Transverse colon (tissue), 3 donors: ENCODE measurements around the gene ZNF526.

Experiments used
- POLR2A ChIP-seq: fragments of 450-650 bp; IDR thresholded peaks from one replicate; pipeline ENCODE4 v1.6.1; 2016; ENCODE audit warnings: antibody characterized with exemption, mild to moderate bottlenecking, moderate library complexity
- TF ChIP-seq, protein P1 (sequence below), 5 experiments: fragments of 200-600 bp in 3 of 5; fragments of 450-650 bp in 2 of 5; sonication (generic) in 3 of 5; IDR thresholded peaks; 1 replicate in 2 of 5; 2 replicates in 3 of 5; pipeline ENCODE4 v1.5.1; 2016 to 2017; ENCODE audit warnings: antibody characterized with exemption in 5 of 5, inconsistent platforms in 3 of 5, mild to moderate bottlenecking in 2 of 5, moderate library complexity in 1 of 5

DNA sequence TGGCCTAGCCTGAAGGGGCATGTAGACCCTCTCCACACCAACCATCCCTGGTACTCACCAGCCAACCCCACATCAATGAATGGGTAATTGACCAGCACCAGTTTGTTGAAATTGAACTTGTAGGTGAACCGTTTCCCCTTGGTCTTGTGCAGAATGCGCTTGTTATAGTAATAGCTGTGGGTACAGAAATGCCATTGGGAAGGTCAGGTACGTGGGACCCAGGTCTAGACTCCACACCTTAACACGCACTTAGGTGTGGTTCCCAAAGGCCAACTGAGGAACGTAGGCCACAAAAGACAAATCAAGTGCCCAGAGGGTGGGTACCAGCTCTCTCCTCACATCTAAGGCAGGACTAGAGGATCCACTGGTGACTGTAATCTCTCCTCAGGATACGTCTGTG, 29.7 kb downstream of the ZNF526 start:
- TF ChIP-seq, protein P1, sequence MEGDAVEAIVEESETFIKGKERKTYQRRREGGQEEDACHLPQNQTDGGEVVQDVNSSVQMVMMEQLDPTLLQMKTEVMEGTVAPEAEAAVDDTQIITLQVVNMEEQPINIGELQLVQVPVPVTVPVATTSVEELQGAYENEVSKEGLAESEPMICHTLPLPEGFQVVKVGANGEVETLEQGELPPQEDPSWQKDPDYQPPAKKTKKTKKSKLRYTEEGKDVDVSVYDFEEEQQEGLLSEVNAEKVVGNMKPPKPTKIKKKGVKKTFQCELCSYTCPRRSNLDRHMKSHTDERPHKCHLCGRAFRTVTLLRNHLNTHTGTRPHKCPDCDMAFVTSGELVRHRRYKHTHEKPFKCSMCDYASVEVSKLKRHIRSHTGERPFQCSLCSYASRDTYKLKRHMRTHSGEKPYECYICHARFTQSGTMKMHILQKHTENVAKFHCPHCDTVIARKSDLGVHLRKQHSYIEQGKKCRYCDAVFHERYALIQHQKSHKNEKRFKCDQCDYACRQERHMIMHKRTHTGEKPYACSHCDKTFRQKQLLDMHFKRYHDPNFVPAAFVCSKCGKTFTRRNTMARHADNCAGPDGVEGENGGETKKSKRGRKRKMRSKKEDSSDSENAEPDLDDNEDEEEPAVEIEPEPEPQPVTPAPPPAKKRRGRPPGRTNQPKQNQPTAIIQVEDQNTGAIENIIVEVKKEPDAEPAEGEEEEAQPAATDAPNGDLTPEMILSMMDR (IDR thresholded peaks at IDR 0.05): no peak
- no peak for TF ChIP-seq POLR2A
